PC-3 (cell line): Measurements from ENCODE around the gene PCP4L1. TPM values are rescaled to one million over a fixed set of nuclear protein-coding genes. Genes with fewer than 3 reads are reported as not detected.

Experiments used
- ATAC-seq: fragments of 200-7000 bp; cut with Tn5 transposase; 2 replicates; pipeline ENCODE4 v1.9.1; 2020; ENCODE audit warnings: mild to moderate bottlenecking, moderate library complexity
- BruUV-seq: library from RNA; stranded (reverse); fragments of 400-500 nt; replicated peaks from 2 replicates; lab custom pipeline; 2021; lab: Mats Ljungman, UMichigan
- CTCF ChIA-PET: fragments of 300-600 bp; sonication (Branson Sonifier 250); formaldehyde crosslinking; loops from one replicate; lab custom pipeline; 2022; ENCODE audit warnings: antibody characterized with exemption; lab: Charles Lee
- POLR2A ChIA-PET: fragments of 300-600 bp; sonication (Branson Sonifier 250); formaldehyde crosslinking; loops from one replicate; lab custom pipeline; 2022; ENCODE audit warnings: antibody characterized with exemption; ENCODE audit not compliant: unreplicated experiment; lab: Charles Lee
- DNase-seq: peaks from one replicate; pipeline ENCODE4 v3.0.0-alpha.2; 2015
- H2AFZ ChIP-seq: fragments of 300-600 bp; sonication (generic); 2 replicates; pipeline ENCODE4 v1.6.0; 2016; ENCODE audit warnings: antibody characterized with exemption, low read length
- H3F3A ChIP-seq: fragments of 300-600 bp; sonication (generic); one replicate; pipeline ENCODE4 v1.6.0; 2017; ENCODE audit warnings: antibody characterized with exemption, low read length, control low read depth, mild to moderate bottlenecking; ENCODE audit not compliant: unreplicated experiment
- H3K27ac ChIP-seq: fragments of 300-600 bp; sonication (generic); 2 replicates; pipeline ENCODE4 v1.5.1; 2016; ENCODE audit warnings: mild to moderate bottlenecking, low read length
- H3K27me3 ChIP-seq: fragments of 300-600 bp; sonication (generic); 2 replicates; pipeline ENCODE4 v1.6.1; 2016; ENCODE audit warnings: low read length, mixed read lengths
- H3K36me3 ChIP-seq: fragments of 300-600 bp; sonication (generic); 2 replicates; pipeline ENCODE4 v1.6.1; 2016; ENCODE audit warnings: low read depth, mixed run types, low read length, mixed read lengths
- H3K4me1 ChIP-seq: fragments of 300-600 bp; sonication (generic); 2 replicates; pipeline ENCODE4 v1.5.1; 2016; ENCODE audit warnings: low read length; ENCODE audit not compliant: insufficient read depth
- H3K4me2 ChIP-seq: fragments of 300-600 bp; sonication (generic); 2 replicates; pipeline ENCODE4 v1.6.0; 2016; ENCODE audit warnings: low read length
- H3K4me3 ChIP-seq: fragments of 300-600 bp; sonication (generic); 2 replicates; pipeline ENCODE4 v1.5.1; 2016; ENCODE audit warnings: mild to moderate bottlenecking, low read length, mixed read lengths
- H3K79me2 ChIP-seq: fragments of 300-600 bp; sonication (generic); 2 replicates; pipeline ENCODE4 v1.6.1; 2017; ENCODE audit warnings: low read length, mixed read lengths
- H3K9ac ChIP-seq: fragments of 300-600 bp; sonication (generic); 2 replicates; pipeline ENCODE4 v1.6.0; 2016; ENCODE audit warnings: mild to moderate bottlenecking, low read length
- H3K9me2 ChIP-seq: fragments of 300-600 bp; sonication (generic); replicated peaks from 2 replicates; pipeline ENCODE4 v1.6.1; 2016; ENCODE audit warnings: mixed run types, low read length, mixed read lengths
- H3K9me3 ChIP-seq: fragments of 300-600 bp; sonication (generic); 2 replicates; pipeline ENCODE4 v1.6.1; 2016; ENCODE audit warnings: low read length, mixed read lengths
- H4K20me1 ChIP-seq: fragments of 300-600 bp; sonication (generic); 2 replicates; pipeline ENCODE4 v1.6.1; 2016; ENCODE audit warnings: low read length, mixed read lengths
- EZH2 ChIP-seq: fragments of 300-600 bp; sonication (generic); IDR thresholded peaks from one replicate; pipeline ENCODE4 v1.6.1; 2017; ENCODE audit warnings: antibody characterized with exemption, mild to moderate bottlenecking, low read length; ENCODE audit not compliant: unreplicated experiment
- EZH2phosphoT487 ChIP-seq: fragments of 300-600 bp; sonication (generic); IDR thresholded peaks from 2 replicates; pipeline ENCODE4 v1.6.1; 2018; ENCODE audit warnings: mild to moderate bottlenecking, antibody characterized with exemption, low read length, borderline replicate concordance
- intact Hi-C: fragments of 100-400 bp; cut with micrococcal nuclease; formaldehyde crosslinking; loops from 2 replicates; pipeline ENCODE4 v1.9.0; 2023
- total RNA-seq: library from RNA; depleted of rRNA; stranded (reverse); fragments of >200 nt; gene quantifications from 2 replicates; pipeline ENCODE4 v1.2.3, GENCODE V29; 2014
- TF ChIP-seq, protein P1 (sequence below): fragments of 300-600 bp; sonication (generic); conservative IDR thresholded peaks from 2 replicates; pipeline ENCODE4 v1.5.1; 2017; ENCODE audit warnings: antibody characterized with exemption, low read depth, mild to moderate bottlenecking, low read length

Gene PCP4L1
- total RNA-seq, 1 experiment from 2014 or later = 0.07 TPM

DNA sequence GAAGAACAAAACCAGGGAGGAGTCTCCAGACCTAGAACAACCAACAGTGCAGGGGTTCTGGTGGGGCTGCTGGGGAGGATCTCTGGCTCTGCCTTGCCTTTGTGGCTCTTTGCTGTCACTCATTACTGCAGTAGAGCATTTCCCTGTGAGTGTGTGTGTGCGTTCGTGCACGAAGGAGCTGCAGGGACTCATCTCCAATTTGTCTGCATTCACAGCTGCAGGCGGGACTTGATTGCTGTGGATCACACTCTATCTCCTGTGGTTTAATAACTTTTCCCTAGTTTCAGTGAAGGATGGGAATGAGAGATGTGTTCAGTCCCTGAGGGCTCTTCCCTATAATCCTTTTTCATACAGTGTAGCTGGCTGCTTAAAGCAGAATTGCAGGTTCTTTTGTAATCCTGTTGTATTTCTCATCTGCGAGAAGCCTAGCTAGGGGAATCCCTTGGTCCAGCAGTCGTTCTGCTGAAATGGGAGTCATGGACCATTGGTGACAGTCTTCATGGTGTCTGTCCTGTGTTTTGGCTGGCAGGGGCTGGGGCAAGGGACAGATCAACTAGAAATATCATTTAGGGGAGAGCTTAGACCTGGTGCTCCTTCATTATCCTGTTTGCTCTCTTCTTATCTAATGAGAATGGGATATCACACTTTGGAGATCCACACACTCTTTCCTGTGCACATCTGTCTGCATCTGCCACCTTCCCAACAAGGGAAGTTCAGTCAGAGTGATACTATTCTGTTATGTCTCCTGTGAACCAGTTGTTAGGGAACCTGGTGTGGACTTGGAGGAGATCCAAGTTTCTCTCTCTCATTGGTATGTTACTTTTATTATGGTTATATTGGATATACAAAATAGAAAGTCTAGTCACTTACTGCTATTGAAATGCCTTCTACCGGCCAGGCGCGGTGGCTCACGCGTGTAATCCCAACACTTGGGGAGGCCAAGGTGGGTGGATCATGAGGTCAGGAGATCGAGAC, 3.0 kb downstream of the PCP4L1 start:
- Histone ChIP-seq H3K27me3 (peaks cover 27% of the 10 kb centered on the region), H2AFZ (no peak overlapping the region), H3K9me2 (no peaks in the 10 kb centered on the region), H3K9me3 (peaks cover 6% of the 10 kb centered on the region; the same call in 1 of the 2 replicates), H3K79me2 (no peaks in the 10 kb centered on the region), H3K4me1 (no peaks in the 10 kb centered on the region; the same call in 1 of the 2 replicates), H3K36me3 (no peaks in the 10 kb centered on the region), H3K4me3 (no peak overlapping the region), H3K27ac (no peak overlapping the region), H3K4me2 (peak overlapping the region; percentile 10; the same call in 1 of the 2 replicates), H3F3A (no peaks in the 10 kb centered on the region), H3K9ac (no peak overlapping the region), H4K20me1 (no peaks in the 10 kb centered on the region)
- peak; percentile 24 for DNase-seq
- TF ChIP-seq EZH2 (no peak), EZH2phosphoT487 (no peak)
- TF ChIP-seq, protein P1, sequence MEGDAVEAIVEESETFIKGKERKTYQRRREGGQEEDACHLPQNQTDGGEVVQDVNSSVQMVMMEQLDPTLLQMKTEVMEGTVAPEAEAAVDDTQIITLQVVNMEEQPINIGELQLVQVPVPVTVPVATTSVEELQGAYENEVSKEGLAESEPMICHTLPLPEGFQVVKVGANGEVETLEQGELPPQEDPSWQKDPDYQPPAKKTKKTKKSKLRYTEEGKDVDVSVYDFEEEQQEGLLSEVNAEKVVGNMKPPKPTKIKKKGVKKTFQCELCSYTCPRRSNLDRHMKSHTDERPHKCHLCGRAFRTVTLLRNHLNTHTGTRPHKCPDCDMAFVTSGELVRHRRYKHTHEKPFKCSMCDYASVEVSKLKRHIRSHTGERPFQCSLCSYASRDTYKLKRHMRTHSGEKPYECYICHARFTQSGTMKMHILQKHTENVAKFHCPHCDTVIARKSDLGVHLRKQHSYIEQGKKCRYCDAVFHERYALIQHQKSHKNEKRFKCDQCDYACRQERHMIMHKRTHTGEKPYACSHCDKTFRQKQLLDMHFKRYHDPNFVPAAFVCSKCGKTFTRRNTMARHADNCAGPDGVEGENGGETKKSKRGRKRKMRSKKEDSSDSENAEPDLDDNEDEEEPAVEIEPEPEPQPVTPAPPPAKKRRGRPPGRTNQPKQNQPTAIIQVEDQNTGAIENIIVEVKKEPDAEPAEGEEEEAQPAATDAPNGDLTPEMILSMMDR = no peak
- ChIA-PET POLR2A (interaction anchor here (0.6 kb wide), 1 partner anchor 52 kb away, joined by 3 read pairs; no protein-coding TSS in a partner anchor), CTCF (no interaction called here)
- intact Hi-C loops = no loop called here
- ATAC-seq = peak; percentile 9; the same call in 1 of the 2 replicates
- no TSS peak for BruUV-seq

- no peaks in the 10 kb centered on the region for H4K20me1 ChIP-seq
- no peaks in the 10 kb centered on the region for H3K9me2 ChIP-seq
- ChIA-PET POLR2A (no interaction called here), CTCF (no interaction called here)
- no peak overlapping the region for H3K27ac ChIP-seq
- no peak overlapping the region for H3K4me3 ChIP-seq
- no peak overlapping the region for H3K9ac ChIP-seq
- H3F3A ChIP-seq = no peaks in the 10 kb centered on the region
- peaks cover 5% of the 10 kb centered on the region for H3K27me3 ChIP-seq
- no peak overlapping the region for H2AFZ ChIP-seq
- BruUV-seq = no TSS peak
- no peaks in the 10 kb centered on the region for H3K79me2 ChIP-seq
- ATAC-seq (no peak), DNase-seq (no peak)
- intact Hi-C loops = no loop called here
- no peaks in the 10 kb centered on the region for H3K36me3 ChIP-seq
- H3K4me2 ChIP-seq = no peak overlapping the region
- TF ChIP-seq EZH2 (no peak), EZH2phosphoT487 (no peak)
- TF ChIP-seq, protein P1 = no peak
- H3K9me3 ChIP-seq = no peaks in the 10 kb centered on the region
- no peaks in the 10 kb centered on the region; the same call in 1 of the 2 replicates for H3K4me1 ChIP-seq
Observed at GRCh38 chr1:161265305-161265704, 6.8 kb downstream of the PCP4L1 start.
